Measurements from ENCODE around the gene EIF2AK2.

Gene EIF2AK2

DNA sequence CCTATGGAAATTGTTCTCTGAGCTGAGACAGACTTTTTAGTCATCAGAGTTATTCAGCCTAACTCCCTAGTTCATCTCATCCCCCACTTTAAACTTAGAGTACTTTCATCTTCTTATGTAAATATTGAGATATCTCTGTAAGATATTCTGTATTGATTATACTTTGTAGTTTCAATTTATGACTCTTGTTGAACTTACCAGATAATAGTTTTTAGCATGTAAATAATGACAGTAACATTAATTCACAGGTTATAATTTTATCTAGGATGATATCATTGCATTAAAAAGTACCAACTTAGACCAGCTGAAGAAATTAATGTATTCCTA lies 14.8 kb upstream of the EIF2AK2 start:
- DNase-seq (ENCODE audit: low read depth), result no peak

DNA sequence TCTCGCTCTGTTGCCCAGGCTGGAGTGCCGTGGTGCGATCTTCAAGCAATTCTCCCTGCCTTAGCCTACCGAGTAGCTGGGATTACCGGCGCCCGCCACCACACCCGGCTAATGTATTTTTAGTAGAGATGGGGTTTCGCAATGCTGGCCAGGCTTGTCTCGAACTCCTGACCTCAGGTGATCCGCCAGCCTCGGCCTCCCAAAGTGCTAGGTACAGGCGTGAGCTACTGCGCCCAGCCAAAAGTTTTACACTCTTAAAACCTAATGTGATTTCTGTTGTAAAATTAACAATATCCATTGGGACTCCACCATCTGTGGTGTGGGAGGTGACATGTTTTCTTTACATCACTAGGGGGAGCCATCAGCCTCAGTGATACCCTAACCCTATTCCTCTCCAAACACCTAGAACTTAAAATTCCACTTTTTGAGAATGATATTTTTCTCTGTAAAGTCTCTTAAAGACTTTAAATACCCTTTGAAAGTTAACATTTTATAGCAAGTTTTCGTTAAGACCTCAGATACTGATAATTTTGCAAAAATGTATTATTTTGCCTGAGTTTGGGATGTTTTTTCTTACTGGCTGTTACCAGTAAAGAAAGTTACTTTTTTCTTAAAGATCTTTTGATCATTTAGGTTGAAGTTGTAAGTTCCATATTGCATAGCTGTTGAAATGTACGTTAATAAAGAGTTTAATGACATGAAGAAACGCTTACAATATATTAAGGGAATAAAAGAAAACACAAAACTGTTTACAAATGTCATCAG lies 11.6 kb upstream of the EIF2AK2 start:
- DNase-seq (ENCODE audit: low read depth), result no peak

DNA sequence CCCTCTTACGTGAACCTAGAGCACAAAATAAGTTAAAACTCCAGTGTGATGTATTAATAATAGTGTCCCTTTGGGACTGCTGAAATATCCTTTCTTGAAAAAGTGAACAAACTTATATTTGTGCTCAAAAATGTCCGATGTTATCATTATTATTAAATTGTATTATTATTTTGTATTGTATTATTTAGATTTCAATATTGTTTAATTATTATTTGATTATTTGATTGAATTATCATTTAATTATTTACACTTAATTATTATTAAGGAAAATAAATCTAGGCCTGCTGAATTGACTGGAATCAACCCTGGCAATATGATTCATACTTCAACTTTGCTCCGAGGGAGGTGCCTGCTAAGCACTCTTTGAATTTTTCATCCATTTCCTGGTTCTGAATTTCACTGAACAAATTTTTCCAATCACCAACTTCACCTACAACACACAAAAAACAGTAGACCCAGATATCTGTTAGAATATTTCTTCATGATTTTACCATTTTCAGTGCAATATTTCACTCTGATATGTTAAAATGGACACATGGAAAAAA lies 10.9 kb upstream of the EIF2AK2 start:
- DNase-seq (ENCODE audit: low read depth), result no peak

DNA sequence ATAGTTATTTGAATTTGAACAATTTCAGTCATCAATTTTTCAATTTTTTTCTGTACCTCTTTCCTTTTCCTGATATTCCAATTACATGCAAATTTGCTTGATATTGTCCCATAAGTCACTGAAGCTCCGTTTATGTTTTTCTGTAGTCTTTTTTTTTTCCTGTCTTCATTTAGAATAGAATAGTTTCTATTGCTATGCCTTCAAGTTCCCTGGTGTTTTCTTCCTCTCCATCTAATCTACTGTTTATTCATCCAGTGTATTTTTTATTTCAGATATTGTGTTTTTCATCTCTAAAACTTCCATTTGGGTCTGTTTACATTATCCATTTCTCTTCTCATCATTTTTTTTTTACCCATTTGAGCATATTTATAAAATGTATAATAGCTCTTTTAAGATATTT lies 8.0 kb upstream of the EIF2AK2 start:
- DNase-seq (ENCODE audit: low read depth), result no peak

DNA sequence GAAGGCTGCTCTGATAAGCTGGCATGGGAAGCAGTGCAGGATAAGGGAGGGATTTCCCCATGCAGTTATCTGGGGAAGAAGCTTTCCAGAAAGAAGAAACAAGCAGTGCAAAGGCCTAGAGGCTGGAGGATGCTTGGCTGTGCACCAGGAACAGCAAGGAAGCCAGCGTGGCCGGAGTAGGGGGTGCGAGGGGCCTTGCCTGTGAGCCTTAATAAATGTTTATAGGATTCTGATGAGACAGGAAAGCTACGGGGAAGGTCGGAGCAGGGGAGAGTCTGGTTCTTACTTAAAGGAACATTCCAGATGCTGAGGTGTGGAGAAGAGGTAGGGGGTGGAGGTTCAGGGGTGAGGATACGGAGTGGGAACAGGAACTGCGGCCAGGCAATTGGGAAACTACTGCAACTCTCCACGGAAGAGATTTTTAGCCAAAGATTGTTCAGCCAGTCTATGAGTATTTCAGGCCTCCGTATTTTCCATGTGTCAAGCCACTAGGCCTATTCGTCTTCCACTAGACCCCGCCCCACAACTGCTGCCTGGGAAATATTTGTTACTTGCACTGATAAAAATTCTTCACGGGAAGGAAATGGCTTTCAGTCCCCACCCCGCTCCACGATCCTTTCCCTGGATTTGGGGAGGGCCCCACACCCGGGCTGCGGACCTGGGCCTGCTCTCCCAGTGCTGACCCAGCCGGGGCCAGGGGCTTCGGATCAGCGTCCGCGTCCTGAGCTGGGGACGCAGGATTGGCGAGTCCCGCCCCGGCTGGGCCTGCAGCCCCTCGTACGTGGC lies 516 bp downstream of the EIF2AK2 start:
- no peak for DNase-seq (ENCODE audit: low read depth)

DNA sequence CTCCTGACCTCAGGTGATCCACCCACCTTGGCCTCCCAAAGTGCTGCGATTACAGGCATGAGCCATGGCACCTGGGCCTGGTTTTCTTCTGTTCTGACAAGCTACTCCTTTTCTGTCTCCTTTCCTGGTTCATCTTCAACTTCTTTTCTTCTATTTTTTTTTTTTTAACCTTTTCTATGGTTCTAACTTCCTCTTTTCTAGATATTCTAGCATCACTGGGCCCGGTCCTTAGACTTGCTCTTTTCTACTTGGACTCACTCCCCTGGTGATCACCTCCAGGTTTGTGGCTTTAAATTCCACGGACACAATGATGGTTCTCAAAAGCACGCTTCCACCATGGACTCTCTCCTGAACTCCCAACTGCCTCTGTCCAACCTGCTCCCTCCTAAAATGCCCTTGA lies 2.0 kb downstream of the EIF2AK2 start:
- DNase-seq (ENCODE audit: low read depth), result no peak

DNA sequence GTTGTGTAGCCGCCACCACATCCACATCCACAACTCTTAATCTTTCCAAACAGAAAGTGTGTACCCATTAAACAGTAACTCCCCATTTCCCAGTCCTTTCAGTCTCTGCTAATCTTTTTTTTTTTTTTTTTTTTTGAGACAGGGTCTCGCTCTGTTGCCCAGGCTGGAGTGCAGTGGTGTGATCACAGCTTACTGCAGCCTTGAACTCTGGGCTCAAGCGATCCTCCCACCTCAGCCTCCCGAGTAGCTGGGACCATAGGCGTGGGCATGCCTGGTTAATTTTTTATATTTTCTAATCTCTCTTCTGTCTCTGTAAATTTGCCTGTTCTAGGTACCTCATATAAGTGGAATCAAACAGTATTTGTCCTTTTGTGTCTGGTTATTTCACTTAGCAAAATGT lies 3.6 kb downstream of the EIF2AK2 start:
- no peak for DNase-seq (ENCODE audit: low read depth)

DNA sequence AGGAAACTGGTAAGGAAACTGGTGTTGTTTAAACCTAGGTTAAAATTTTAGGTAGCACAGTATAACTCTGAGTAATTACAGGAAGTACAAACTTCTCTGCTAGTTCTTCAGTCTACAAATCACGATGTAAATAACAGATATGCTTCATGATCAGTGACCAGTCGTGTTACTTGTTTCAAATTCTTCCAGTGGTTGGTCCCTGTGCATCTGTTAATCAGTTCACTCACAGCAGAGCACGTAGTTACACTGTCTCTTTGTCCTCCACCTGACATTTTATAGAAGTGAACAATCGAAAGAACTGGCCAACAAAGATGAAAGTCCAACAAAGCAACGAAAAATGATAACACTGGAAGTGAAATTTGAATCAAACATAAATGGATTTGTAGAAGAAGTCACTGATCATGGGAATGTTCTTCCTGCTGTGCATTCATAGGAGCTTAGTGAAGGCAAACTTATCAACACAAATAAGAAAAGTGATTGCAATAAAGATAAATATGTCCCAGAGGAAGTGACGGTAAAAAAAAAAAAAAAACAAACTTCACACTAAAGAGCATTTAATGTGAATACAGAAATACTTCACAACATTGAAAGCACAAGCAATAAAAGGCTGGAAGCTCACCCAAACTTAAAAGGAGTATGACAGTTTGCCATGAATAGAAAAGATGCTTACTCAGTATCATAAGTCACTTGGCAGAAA lies 7.0 kb downstream of the EIF2AK2 start:
- no peak for DNase-seq (ENCODE audit: low read depth)

DNA sequence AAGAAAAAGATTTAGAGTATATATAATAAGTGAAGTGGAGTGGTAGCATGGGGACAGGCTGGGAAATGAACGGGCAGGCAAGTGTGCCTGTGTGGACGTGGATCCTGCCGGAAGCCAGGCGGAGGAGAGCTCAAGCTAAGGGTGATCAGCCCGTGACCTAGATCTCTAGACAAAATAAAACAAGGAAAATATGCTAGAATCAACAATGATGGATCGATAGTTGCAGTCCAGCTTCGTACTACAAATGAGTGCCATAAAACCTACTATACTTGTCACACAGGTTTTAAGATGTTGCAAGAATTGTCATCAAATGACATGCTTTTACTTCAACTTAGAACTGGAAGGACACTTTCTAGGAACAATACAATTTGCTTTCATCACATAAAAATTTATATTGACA lies 8.5 kb downstream of the EIF2AK2 start:
- DNase-seq (ENCODE audit: low read depth), result no peak

DNA sequence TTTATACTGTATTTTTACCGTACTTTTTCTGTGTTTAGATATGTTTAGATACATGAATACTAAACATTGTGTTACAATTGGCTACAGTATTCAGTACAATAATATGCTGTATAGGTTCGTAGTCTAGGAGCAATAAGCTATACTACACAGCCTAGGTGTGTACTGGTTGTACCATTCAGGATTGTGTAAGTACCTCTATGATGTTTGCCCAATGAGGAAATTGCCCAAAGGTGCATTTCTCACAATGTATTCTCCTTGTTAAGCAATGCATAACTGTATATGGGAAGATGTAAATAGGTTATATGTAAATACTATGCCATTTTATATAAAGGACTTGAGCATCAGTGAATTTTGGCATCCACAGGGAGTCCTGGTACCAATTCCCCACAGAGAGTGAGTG lies 10.7 kb downstream of the EIF2AK2 start:
- DNase-seq (ENCODE audit: low read depth), result no peak

DNA sequence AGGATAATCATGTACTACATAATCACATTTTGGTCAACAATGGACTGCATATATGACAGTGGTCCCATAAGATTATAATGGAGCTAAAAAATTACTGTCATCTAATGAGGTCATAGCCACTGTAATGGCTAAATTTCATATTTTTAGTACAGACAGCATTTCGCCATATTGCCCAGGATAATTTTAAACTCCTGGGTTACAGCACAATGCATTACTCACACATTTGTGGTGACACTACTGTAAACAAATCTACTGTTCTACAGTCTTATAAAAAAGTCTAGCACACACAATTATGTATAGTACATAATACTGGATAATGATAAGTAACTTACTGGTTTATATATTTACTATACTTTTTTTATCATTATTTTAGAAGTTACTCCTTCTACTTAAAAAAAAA lies 12.8 kb downstream of the EIF2AK2 start:
- DNase-seq (ENCODE audit: low read depth), result no peak

DNA sequence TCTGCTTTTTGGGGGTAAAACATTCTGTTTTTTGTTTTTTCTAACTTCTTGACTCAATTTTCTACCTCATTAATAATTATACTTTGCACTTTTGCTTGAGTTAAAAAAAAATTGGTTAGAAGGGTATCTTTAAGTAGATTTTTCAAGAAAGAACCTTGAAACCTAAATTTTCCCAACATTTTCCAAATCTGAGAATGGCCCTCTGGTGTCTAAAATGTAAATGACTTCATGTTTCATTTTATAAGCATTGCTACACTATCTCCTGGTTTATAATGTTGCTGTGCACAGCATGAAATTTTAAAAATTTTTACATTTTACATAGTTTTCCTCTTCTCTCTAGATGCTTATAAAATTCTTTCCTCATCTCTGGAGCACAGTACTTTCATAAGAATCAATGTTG lies 14.2 kb downstream of the EIF2AK2 start:
- DNase-seq (ENCODE audit: low read depth), result no peak

DNA sequence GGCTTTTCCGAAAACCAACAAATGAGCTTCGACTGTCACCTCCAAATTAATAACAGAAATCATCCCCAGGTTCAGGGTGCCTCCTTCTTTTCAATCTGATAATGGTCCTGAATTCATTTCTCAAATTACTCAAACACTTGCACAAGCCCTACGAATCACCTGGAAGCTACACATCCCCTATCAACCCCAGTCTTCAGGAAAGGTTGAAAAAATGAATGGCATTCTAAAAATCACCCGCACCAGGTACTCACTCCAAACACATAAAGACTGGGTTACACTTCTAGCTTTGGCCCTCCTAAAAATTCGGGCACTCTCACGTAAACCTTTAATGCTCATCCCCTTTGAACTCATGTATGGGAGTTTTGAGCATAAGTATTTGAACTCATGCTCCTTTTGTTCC lies 23.9 kb downstream of the EIF2AK2 start:
- DNase-seq (ENCODE audit: low read depth), result no peak

DNA sequence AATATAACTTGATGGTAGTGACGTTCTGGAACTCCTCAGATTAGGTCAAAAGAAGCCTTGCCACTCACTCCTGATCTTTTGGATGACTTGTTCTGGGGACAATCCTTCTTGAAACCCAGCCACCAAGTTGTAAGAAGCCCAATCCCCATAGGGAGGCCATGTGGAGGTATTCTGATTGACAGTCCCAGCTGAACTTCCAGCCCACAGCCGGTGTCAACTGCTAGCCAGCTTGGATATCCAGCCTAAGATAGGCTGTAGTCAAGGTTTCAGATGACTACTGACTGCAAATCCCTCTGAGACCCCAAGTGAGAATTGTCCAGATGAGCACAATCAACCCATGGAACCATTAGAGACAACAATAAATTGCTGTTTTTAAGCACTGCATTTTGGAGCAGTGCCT lies 31.4 kb downstream of the EIF2AK2 start:
- DNase-seq (ENCODE audit: low read depth), result no peak

DNA sequence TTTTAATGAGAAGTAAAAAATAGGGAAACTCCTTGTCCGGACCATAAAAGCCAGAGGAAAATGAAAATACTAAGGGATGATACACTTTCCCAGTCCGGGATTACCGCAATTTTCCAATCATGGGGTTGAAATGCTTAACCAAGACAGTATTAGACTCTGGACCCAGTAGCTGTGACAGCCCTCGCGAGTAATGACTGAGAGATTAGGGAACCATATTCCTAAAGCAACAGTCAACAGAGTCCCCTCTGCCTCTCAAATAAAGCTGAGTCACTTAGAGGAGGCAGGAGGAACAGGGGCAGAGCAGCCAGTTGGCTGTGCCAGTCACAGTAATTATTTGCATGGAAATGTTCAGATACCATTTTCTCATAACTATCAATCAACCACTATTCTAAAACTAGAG lies 37.6 kb downstream of the EIF2AK2 start:
- no peak for DNase-seq (ENCODE audit: low read depth)

DNA sequence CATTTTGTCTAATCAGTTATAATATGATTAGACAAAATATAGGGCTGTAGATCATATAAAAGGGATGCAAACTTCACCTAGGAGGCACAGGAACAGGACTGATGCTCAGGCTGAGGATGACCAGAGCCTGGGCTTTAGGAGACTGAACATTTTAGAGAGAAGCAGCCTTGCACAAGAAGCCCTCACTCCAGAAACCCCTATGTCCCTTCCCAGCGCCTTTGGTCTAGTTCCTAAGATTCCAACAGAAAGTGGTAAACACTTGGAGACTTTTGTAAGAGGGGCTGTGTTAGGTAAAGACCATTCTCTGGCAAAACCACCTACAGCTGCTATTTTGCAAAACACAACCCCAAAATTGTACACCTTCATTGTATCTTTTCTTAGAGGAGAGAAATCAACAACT lies 39.2 kb downstream of the EIF2AK2 start:
- no peak for DNase-seq (ENCODE audit: low read depth)

DNA sequence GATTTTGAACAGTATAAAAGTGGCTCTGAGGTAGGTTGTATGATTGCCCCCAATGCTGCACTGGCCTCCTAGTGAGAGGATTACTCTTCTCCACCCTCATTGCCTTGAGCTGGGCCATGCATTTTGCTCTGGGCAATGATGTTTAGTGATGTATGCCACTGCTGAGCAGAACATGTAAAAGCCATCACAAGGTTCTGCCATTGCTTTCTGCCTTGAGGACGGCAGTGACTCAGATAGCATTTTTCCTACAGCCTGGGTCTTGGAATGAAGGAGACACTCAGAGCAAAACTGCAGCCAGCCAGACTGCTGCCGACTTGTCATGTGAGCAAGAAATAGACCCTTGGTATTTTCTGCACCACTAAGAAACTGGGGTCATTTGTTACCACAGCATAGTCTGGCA lies 44.8 kb downstream of the EIF2AK2 start:
- no peak for DNase-seq (ENCODE audit: low read depth)

DNA sequence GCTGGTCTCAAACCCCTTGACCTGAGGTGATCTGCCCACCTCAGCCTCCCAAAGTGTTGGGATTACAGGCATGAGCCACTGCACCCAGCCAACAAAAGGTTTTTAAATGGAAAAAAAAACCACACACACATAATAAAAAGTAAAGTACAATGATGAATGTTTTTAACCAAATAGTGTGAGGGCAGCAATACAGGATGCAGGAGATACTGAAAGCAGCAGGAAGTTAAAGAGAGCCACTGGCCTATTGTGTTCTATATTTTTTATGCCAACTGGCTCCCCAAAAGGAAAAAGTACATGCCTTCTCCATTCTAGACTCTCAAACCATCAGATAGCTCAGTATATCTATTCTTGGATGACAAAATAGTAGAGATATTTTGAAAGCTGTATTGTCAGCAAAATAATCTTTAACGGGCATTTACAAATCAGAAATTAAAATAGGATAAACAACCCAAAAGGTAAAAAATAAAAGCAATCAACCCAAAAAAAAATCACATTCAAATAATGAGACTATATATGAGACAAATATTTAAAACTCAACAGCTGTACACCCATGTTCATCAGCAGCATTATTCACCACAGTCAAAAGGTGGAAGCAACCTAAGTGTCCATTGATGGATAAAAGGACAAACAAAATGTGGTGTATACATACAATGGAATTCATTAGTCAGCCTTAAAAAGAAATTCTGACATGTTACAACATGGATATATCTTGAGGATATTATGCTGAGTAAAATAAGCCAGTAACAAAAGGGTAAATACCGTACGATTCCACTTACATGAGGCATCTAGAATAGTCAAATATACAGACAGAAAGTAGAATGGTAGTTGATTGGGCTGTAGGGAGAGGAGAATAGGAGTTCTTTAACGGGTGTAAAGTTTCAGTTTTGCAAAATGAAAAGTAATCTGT lies 46.2 kb downstream of the EIF2AK2 start:
- no peak for DNase-seq (ENCODE audit: low read depth)

DNA sequence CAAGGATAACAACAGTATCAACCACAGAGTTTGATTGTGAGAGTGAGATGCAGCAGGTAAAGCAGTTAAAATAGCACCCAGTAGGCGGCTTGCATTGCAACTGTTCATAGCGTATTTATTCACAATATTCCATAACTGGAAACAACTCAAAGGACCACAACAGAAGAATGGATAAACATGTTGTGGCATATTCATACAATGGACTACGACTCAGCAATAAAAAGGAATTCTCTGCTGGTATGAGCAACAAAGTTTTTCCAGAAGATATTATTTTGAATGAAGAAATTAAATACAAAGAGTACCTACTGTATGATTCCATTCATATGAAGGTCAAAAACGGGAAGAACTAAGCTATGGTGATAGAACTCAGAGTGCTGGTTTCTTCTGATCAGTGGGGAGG lies 47.3 kb downstream of the EIF2AK2 start:
- no peak for DNase-seq (ENCODE audit: low read depth)

DNA sequence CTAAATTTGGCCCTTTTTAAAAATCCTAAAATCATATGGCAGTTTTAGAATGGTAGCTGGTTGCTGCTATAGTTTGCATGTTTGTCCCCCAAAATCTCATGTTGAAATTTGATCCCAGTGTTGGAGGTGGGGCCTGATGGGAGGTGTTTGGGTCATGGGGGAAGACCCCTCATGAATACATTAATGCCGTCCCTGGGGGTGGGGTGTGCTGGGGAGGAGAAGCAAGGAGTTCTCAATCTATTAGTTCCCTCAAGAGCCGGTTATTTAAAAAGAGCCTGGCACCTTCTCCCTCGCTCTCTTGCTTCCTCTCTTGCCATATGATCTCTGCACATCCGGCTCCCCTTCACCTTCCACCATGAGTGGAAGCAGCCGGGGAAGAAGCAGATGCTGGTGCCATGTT lies 51.6 kb downstream of the EIF2AK2 start:
- DNase-seq (ENCODE audit: low read depth), result no peak

DNA sequence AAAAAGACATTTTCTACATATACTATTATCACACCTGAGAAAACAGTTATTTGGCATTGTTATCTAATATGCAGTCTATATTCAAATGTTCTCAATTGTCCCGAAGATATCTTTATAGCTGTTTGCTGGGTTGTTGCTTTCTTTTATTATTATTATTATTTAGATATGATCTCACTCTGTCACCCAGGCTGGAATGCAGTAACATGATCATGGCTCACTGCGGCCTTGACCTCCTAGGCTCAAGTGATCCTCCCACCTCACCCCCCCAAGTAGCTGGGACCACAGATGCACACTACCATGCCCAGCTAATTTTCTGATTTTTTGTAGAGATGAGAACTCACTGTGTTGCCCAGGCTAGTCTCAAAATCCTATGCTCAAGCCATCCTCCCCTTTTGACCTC lies 52.6 kb downstream of the EIF2AK2 start:
- DNase-seq (ENCODE audit: low read depth), result no peak

DNA sequence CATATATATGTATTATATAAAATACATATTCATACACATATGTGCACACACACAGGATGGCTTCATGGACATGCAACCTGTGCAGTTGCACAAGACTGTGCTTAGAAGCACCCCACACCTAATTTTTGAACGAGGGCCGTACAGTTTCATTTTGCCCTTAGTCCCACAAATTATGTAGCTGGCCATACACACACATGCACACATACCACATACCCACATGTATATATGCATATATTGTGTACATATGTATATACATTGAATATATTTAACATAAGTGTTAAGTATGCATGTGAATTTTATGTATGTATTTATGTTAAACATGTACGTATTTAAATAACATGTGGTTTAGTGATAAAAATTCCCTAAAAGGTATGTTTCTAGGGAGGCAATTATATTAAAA lies 54.2 kb downstream of the EIF2AK2 start:
- no peak for DNase-seq (ENCODE audit: low read depth)

Measured in non-pigmented ciliary epithelial cell (primary cell).